Activated CD8-positive, alpha-beta memory T cell treated with anti-CD3 and anti-CD28 coated beads, Interleukin-2, amount 10 ng/mL, durations not matched to agents 7 days and 5 days (primary cell): ENCODE results near the gene UQCRC2. TPM values are rescaled to one million over a fixed set of nuclear protein-coding genes. Genes with fewer than 3 reads are reported as not detected.
"Not testable (repeated sequence)": the region's sequence is repeated elsewhere in the genome, so short reads cannot be mapped to it uniquely, and the experiment has no call there.

Experiments
- ATAC-seq: fragments of 150-1000 bp; cut with Tn5 transposase; one replicate; pipeline ENCODE4 v1.10.0; 2021; ENCODE audit warnings: moderate library complexity
- CTCF ChIA-PET: fragments of 350-600 bp; sonication (Branson Sonifier 250); formaldehyde crosslinking; loops from one replicate; lab custom pipeline; 2021; ENCODE audit warnings: antibody characterized with exemption; lab: Charles Lee
- DNase-seq: peaks from one replicate; pipeline ENCODE4 v3.0.0-alpha.2; 2020
- H3K27ac Mint-ChIP-seq: one replicate; pipeline ENCODE4 v1.8.0; 2021; ENCODE audit warnings: mild to moderate bottlenecking, mixed read lengths
- H3K27me3 Mint-ChIP-seq: one replicate; pipeline ENCODE4 v1.8.0; 2021; ENCODE audit warnings: mixed read lengths
- H3K36me3 Mint-ChIP-seq: one replicate; pipeline ENCODE4 v1.8.0; 2021; ENCODE audit warnings: mild to moderate bottlenecking, mixed read lengths
- H3K4me1 Mint-ChIP-seq: one replicate; pipeline ENCODE4 v1.8.0; 2021; ENCODE audit warnings: mixed read lengths
- H3K4me3 Mint-ChIP-seq: one replicate; pipeline ENCODE4 v1.8.0; 2021; ENCODE audit warnings: mild to moderate bottlenecking, moderate library complexity, mixed read lengths
- H3K9me3 Mint-ChIP-seq: one replicate; pipeline ENCODE4 v1.8.0; 2022; ENCODE audit warnings: low read depth, mixed read lengths
- total RNA-seq, 2 experiments: library from RNA; stranded (reverse); gene quantifications; one replicate each; pipeline ENCODE4 v1.2.3, GENCODE V29; 2021

UQCRC2 gene
- total RNA-seq, 2 experiments from 2014 or later: 217 to 279 TPM

- Mint-ChIP-seq H3K27me3 (no peaks in the 10 kb centered on the region), H3K36me3 (peaks cover 3% of the 10 kb centered on the region), H3K27ac (no peak overlapping the region), H3K4me3 (no peak overlapping the region), H3K9me3 (no peaks in the 10 kb centered on the region), H3K4me1 (peaks cover 15% of the 10 kb centered on the region)
- no peak for DNase-seq
- CTCF ChIA-PET: interaction anchor here (1.0 to 1.5 kb wide), 2 partner anchors 15 to 54 kb away, joined by 3 read pairs; partner anchors contain the start of gene MOSMO
- ATAC-seq: no peak
These were observed 70.3 kb downstream of the UQCRC2 start for GRCh38 chr16:22023505-22023904.

DNA sequence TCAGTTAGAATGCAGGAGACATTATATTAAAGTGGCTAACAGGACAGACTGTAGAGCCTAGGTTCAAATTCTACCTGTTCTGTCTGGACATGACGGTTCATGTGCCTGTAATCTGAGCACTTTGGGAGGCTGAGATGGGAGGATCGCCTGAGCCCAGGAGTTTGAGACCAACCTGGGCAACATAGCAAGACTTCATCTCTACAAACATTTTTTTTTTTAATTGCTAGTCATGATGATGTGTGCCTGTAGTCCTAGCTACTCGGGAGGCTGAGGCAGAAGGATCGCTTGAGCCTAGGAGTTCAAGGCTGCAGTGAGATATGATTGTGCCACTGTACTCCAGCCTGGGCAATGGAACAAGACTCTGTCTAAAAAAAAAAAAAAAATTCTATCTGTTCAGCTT is 71.6 kb downstream of the UQCRC2 start:
- not testable (repeated sequence) for H3K9me3 Mint-ChIP-seq, H3K27me3 Mint-ChIP-seq, H3K36me3 Mint-ChIP-seq, DNase-seq, H3K4me3 Mint-ChIP-seq, ATAC-seq, H3K27ac Mint-ChIP-seq
- H3K4me1 Mint-ChIP-seq: peaks cover 11% of the 10 kb centered on the region
- CTCF ChIA-PET: interaction anchor here (1.5 kb wide), 1 partner anchor 16 kb away, joined by 3 read pairs; the partner anchor contains the start of gene MOSMO

- DNase-seq: no peak
- ATAC-seq: no peak
- no peaks in the 10 kb centered on the region for H3K9me3 Mint-ChIP-seq
- no peaks in the 10 kb centered on the region for H3K27me3 Mint-ChIP-seq
- no peak overlapping the region for H3K4me3 Mint-ChIP-seq
- CTCF ChIA-PET: interaction anchor here (3.0 kb wide), 1 partner anchor 50 kb away, joined by 9 read pairs; no protein-coding TSS in a partner anchor
- H3K4me1 Mint-ChIP-seq: peaks cover 25% of the 10 kb centered on the region
- no peak overlapping the region for H3K27ac Mint-ChIP-seq
- peaks cover 21% of the 10 kb centered on the region for H3K36me3 Mint-ChIP-seq
These were observed 74.5 kb downstream of the UQCRC2 start for GRCh38 chr16:22027633-22028032.

DNA sequence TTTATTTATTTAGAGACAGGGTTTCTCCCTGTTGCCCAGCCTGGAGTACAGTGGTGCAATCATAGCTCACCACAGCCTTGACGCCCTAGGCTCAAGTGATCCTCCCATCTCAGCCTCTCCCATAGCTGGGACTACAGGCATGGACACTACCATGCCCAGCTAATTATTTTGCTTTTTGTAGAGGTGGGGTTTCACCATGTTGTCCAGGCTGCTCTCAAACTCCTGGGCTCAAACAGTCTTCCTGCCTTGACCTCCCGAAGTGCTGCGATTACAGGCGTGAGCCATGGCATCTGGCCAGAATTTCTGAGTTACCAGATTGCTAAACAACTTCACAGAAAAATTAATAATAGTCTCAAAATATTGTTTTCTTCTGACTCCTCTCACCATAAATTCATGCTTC is 76.5 kb downstream of the UQCRC2 start:
- CTCF ChIA-PET: interaction anchor here (0.9 to 1.0 kb wide), 3 partner anchors 11 to 48 kb away, joined by 3 to 4 read pairs (median 3); no protein-coding TSS in a partner anchor
- H3K27me3 Mint-ChIP-seq: no peaks in the 10 kb centered on the region
- ATAC-seq (no peak), DNase-seq (no peak)
- peaks cover 25% of the 10 kb centered on the region for H3K36me3 Mint-ChIP-seq
- H3K4me1 Mint-ChIP-seq: peaks cover 31% of the 10 kb centered on the region
- no peak overlapping the region for H3K4me3 Mint-ChIP-seq
- H3K27ac Mint-ChIP-seq: no peak overlapping the region
- H3K9me3 Mint-ChIP-seq: no peaks in the 10 kb centered on the region

DNA sequence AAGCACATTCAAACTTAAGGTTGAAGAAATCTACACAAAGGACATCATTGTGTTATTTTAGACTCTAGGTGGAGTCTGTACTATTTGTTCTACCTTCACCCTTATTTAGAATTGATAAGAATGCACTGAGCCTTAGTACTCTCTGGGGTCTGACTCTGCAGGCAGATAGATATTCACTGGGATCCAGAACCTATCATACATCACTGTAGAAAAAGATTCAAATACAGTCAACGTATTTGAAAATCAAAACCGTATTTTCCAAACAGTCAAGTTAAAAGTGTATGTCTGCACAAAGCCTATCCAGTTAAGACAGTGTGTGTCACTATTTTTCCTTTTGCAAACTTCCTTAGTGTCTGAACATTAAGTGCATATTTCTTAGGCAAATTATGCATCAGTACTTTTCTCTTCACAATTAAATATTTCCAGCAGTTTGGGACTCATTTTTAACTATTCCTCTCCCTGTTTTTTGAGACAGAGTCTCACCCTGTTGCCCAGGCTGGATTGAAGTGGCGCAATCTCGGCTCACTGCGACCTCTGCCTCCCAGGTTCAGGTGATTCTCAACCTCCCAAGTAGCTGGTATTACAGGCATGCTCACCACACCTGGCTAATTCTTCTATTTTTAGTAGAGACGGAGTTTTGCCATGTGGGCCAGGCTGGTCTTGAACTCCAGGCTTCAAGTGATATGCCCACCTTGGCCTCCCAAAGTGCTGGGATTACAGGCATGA is 77.1 kb downstream of the UQCRC2 start:
- H3K4me1 Mint-ChIP-seq: peaks cover 36% of the 10 kb centered on the region
- ATAC-seq: no peak
- CTCF ChIA-PET: interaction anchor here (1.4 kb wide), 1 partner anchor 48 kb away, joined by 4 read pairs; no protein-coding TSS in a partner anchor

DNA sequence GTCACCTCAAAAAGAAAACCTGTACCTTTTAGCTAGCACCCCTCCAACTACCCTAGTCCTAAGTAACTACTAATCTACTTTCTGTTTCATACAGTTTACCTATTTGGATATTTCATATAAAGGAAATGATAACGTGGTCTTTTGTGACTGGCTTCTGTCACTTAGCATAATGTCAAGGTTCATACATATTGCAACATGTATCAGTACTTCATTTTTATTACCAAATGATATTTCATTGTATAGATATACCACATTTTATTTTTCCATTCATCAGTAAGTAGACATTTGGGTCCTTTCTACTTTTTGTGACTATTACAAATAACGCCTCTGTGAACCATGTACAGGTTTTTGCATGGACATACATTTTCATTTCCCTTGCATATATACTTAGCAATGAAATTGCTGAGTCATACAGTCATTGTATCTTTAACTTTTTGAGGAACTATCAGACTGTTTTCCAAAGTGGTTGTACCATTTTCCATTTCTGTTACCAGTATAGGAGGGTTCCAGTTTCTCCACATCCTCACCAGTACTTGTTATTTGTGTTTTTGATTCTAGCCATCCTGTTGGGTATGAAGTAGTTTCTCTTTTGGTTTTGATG is 78.4 kb downstream of the UQCRC2 start:
- Mint-ChIP-seq H3K27me3 (no peaks in the 10 kb centered on the region), H3K27ac (no peak overlapping the region), H3K36me3 (peaks cover 25% of the 10 kb centered on the region), H3K9me3 (no peaks in the 10 kb centered on the region), H3K4me1 (peaks cover 36% of the 10 kb centered on the region), H3K4me3 (no peak overlapping the region)
- CTCF ChIA-PET: interaction anchor here (1.4 kb wide), 1 partner anchor 47 kb away, joined by 4 read pairs; no protein-coding TSS in a partner anchor
- ATAC-seq (peak; percentile 30), DNase-seq (no peak)

More for the DNA sequence above, 77.1 kb downstream of the UQCRC2 start:
- no peaks in the 10 kb centered on the region for H3K9me3 Mint-ChIP-seq
- peaks cover 28% of the 10 kb centered on the region for H3K36me3 Mint-ChIP-seq
- no peak overlapping the region for H3K4me3 Mint-ChIP-seq
- H3K27me3 Mint-ChIP-seq: no peaks in the 10 kb centered on the region
- H3K27ac Mint-ChIP-seq: no peak overlapping the region
- no peak for DNase-seq

Other genes starting within 250 kb of the UQCRC2 start
- 100 to 1,000 TPM; 196 to 272 TPM for gene NPIPB4, start 95.6 kb upstream of the UQCRC2 start, total RNA-seq
- not detected for gene PDZD9, start 47.8 kb downstream of the UQCRC2 start, total RNA-seq
- 10 to 100 TPM; 10.2 to 12.6 TPM for gene MOSMO, start 54.8 kb downstream of the UQCRC2 start, total RNA-seq
- gene VWA3A, start 139.2 kb downstream of the UQCRC2 start, total RNA-seq: under 1 TPM; 0.28 to 0.29 TPM
- gene SDR42E2, start 209.1 kb downstream of the UQCRC2 start, total RNA-seq: under 1 TPM in 1 of 2 experiments, not detected in 1; 0.18 TPM